Tibial nerve (tissue), 4 donors: Measurements from ENCODE around the gene PSG4.
"Not testable (repeated sequence)": the region's sequence is repeated elsewhere in the genome, so short reads cannot be mapped to it uniquely, and the experiment has no call there.

Source experiments
- EP300 ChIP-seq, 2 donors: sonication (generic); formaldehyde crosslinking; IDR thresholded peaks; one replicate each; pipeline ENCODE4 v1.6.1; 2017; ENCODE audit warnings: antibody characterized with exemption in 2 of 2, mild to moderate bottlenecking in 1 of 2
- POLR2A ChIP-seq, 2 donors: fragments of 450-650 bp; IDR thresholded peaks; one replicate each; pipeline ENCODE4 v1.6.1; 2017; ENCODE audit warnings: antibody characterized with exemption in 2 of 2, mild to moderate bottlenecking in 2 of 2, moderate library complexity in 2 of 2
- TF ChIP-seq, protein P1 (sequence below), 5 experiments: fragments of 200-600 bp in 3 of 5; fragments of 450-650 bp in 2 of 5; sonication (generic) in 3 of 5; IDR thresholded peaks; one replicate each; pipeline ENCODE4 v1.5.1; 2016 to 2019; ENCODE audit warnings: antibody characterized with exemption in 5 of 5, mild to moderate bottlenecking in 3 of 5, moderate library complexity in 2 of 5

DNA sequence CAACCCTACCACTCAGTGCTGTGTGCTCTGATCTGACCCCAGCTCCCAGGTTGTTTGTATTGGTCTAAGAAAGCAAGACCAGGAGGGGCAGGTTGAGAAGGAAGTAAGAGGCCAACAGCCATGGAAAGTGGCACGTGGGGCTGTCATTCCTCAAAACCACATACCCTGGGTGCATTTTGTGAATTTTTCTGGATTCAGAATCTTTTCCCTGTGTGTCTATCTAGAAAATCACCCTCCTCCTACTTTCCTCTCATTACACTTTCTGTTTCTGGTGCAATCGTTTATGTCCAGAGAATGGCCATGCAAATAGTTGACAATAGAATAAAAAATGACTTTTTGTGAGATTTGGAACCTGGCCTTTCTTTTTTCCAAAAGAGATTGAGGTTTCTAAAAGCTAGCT lies 43.2 kb downstream of the PSG4 start:
- TF ChIP-seq, protein P1, sequence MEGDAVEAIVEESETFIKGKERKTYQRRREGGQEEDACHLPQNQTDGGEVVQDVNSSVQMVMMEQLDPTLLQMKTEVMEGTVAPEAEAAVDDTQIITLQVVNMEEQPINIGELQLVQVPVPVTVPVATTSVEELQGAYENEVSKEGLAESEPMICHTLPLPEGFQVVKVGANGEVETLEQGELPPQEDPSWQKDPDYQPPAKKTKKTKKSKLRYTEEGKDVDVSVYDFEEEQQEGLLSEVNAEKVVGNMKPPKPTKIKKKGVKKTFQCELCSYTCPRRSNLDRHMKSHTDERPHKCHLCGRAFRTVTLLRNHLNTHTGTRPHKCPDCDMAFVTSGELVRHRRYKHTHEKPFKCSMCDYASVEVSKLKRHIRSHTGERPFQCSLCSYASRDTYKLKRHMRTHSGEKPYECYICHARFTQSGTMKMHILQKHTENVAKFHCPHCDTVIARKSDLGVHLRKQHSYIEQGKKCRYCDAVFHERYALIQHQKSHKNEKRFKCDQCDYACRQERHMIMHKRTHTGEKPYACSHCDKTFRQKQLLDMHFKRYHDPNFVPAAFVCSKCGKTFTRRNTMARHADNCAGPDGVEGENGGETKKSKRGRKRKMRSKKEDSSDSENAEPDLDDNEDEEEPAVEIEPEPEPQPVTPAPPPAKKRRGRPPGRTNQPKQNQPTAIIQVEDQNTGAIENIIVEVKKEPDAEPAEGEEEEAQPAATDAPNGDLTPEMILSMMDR (IDR thresholded peaks at IDR 0.05): not testable (repeated sequence)
- not testable (repeated sequence) for TF ChIP-seq POLR2A, EP300 (IDR thresholded peaks at IDR 0.05)
